Left cardiac atrium (tissue), 4 donors: ENCODE measurements around the gene C10orf105. TPM values are rescaled to one million over a fixed set of nuclear protein-coding genes. Genes with fewer than 3 reads are reported as not detected.

ENCODE experiments used
- ATAC-seq, 2 donors: fragments of 200-7000 bp; cut with Tn5 transposase; one replicate each; pipeline ENCODE4 v1.9.1; 2020; ENCODE audit warnings: mild to moderate bottlenecking in 2 of 2, moderate library complexity in 2 of 2
- DNase-seq: peaks from one replicate; pipeline ENCODE4 v3.0.0-alpha.2; 2020
- intact Hi-C, 2 donors: fragments of 100-400 bp; cut with DNase I; formaldehyde crosslinking; loops; one replicate each; pipeline versions ENCODE4 v1.14.1 to v1.15.1; 2022 to 2023
- total RNA-seq, 2 donors: library from RNA; stranded (reverse); fragmentation: NEBNext Ultra II Directional; extraction: Animal tissue kit (Norgen Biotek cat#: 25700); gene quantifications; one replicate each; pipeline ENCODE4 v1.2.1, GENCODE V29; 2021
- donor health status: DM: no; HTN: yes; CAD: no.
- donor health status: DM: no; HTN: yes; CAD: no; lungs with severe emphysema.
- donor health status: DM: yes; HTN: yes; CAD: no.
- donor health status: Dilated cardiomyopathy.

The C10orf105 gene
- total RNA-seq, 2 donors from 2014 or later: 0.27 to 0.47 TPM

DNA sequence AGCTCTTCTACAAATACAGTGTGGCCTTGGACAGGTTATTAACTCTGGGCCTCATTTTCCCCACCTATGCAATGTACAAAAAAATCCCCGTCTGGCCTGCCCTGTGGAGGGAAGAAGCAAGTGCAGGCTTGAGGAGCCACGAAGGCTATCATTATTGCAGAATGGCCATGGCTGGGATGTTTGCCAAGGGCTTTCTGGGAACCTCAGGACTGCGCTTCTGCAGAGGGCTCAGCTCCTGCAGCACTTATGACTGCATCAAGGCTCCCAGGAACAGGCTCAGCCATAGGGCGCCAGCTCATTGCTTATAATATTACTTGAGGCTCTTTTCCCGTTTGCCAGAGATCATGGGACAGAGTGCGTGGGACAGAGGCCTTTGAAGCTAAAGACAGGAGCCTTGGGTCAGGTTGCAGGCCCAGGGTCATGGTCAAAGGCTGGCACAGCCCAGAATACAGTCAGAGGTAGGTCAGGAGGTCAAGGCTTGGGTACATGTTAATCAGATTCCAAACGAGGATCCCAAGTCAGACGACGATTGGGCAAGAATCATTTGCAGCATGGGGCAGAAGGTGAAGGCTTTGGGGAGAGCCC is 20.6 kb upstream of the C10orf105 start:
- ATAC-seq (peak; percentile 32 to 69), DNase-seq (no peak)
- intact Hi-C loops: no loop called here

DNA sequence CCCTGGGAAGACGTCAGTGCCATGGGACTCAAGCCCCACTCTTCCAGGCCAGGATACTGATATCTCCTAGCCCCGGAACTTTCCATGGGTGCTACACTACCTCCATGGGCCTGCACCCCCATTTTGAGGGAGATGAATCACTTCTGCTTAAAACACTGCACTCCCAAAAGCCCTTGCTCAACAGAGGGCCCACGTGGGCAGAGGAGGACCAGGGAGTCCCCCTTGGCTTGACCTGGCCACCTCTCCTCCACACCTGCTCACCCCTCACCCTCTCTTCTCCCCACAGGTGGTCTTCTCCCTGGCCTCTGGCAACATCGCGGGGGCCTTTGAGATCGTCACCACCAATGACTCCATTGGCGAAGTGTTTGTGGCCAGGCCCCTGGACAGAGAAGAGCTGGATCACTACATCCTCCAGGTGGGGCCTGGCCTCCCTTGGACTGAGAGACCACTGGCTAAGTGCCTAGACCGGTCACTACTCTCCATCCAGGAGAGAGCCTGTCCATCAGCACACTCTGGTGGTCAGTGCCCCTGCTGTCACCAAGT is 19.9 kb upstream of the C10orf105 start:
- ATAC-seq (no peak), DNase-seq (no peak)
- intact Hi-C loops: no loop called here

DNA sequence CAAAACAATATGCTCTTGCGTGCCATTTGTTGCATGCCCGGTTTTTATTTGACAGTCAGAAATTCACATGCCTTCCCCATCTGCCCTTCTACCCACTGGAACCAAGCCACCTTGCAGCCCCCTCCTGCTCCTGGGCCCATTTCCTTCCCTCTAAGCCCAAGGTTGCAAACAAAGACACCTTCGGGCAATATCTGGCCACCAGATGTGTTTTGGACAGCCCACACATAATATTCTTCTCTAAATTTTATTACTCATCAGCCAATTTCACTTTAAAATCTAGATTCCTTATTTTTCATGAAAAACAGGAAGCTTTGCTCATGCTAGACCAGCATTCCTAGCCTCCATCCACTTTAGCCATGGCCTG is 18.2 kb upstream of the C10orf105 start:
- no peak for ATAC-seq
- intact Hi-C loops: no loop called here
- DNase-seq: no peak

DNA sequence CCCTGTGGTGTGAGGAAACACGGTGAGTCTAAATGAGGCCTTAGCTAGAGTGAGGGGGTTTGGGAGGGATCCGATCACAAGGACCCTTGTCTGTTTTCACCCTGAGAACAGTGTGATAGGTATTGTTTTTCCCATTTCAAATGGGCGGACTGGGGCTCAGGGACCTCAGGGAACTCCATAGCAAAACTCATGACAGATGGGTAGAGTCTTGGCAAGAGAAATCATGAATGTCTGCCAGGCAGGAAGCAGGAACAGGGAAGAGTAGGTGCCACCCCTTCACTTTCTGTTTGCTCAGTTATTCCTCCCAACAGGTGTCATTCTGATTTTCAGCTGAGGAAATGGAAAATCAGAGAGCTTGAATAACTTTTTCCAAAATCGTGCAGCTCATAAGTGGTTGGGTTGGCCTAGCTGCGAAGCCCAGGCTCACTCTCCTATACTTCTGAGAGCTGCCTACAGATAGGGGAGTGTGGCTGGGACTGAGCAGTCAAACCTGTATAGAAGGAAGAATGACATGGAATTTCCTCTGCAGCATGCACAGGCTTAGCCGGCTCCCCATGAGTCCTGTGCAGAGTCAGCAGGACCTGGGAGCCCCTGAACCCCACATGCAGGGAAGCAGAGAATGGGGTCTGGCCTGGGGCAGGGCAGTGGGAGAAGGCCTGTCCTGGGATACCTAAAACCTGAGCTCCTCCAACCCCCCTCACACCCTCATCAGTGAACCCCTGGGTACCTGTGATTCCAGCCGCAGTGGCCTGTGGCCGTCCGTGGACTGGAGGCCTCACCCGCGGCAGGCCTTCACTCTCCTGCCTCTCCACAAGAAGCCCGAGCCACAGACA is 17.6 kb upstream of the C10orf105 start:
- ATAC-seq (peak in 1 of 2 donors; percentile 4), DNase-seq (no peak)
- intact Hi-C loops: no loop called here

DNA sequence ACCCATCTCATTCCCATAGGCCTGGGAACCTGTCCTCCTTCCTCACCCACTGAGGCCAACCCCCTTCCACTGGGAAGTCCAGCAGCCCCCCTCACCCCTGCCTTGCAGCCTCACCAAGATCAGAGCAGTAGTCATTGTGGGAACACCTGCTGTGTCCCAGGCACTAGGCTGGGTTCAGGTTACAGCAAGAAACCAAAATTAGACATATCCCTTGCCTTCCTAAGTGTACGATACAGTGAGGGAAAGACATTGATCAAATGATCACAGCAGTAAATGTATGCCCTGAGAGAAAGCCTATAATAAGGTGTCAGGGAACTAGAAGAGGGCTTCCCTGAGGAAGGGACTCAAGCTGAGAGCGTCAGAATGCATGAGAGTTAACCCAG is 17.0 kb upstream of the C10orf105 start:
- intact Hi-C loops: no loop called here
- no peak for DNase-seq
- no peak for ATAC-seq

DNA sequence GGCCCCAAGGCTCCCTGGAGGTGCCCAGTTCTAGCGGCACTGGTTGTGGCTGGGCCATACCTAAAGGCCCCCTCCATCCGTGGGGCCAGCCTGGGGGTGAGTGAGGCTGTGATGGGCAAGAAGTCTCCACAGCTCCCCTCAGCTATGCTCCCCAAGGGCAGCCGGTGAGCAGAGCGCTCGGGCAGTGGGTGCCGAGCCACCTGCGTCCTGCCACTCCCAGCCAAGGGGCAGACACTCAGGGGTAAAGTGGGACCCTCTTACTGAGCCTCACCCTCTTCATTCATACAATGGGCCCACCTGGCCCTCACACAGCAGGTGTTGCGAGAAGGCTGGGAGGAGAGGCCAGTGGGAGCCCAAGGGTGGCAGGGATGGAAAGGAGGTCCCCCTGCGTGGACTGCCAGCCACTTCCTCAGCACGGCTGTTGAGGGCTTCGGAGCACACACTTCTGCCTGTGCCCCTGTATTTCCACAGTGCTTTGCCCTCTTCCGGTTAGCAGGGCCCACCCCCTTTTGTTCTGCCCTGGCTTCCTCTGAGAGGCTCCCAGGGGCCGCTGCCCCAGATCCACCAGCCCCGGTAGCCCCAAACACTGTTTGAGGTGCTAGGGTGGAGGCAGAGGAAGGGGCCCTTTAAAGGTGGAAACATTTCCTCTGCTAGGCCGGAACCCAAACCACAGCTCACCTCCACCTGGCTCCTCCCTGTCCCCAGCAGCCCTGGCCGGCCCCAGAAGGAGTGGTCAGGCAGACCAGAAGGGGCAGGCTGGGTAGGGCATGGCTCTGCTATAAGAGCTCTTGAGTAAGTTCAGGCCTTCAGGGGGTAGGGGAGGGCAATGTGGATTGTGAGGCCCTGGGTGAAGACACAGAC is 16.4 kb upstream of the C10orf105 start:
- DNase-seq: no peak
- intact Hi-C loops: no loop called here
- peak; percentile 29 to 48 for ATAC-seq

DNA sequence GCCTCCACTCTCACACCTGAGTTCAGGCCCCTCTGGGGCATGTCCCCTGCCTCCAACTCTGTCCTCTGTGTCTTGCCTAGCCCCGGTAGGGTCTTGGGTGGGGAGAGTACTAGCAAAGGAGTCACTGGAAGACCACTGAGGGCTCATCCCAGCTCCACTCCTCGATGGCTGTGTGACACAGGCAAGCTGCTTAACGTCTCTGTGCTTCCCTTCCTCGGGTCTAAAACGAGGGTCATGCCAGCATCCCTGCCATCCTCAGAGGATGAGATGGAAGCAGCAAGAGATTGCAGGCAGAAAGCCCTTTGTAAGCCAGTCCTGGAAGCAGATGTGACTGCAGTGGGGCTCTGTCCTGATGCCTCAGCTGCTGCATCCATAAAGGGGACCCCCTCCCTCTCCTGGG is 15.2 kb upstream of the C10orf105 start:
- ATAC-seq (no peak), DNase-seq (no peak)
- intact Hi-C loops: no loop called here

DNA sequence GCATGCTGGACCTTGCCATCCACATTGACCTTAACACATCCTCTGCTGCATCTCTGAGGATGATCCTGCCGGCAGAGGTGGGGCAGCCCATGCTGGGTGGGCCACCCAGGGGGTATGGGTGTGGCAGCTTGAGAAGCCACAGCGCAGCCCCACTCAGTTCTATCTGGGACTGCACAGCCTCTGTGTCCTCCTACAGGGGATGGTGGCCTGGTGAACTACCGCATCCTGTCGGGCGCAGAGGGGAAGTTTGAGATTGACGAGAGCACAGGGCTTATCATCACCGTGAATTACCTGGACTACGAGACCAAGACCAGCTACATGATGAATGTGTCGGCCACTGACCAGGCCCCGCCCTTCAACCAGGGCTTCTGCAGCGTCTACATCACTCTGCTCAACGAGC is 12.2 kb upstream of the C10orf105 start:
- ATAC-seq: no peak
- no peak for DNase-seq
- intact Hi-C loops: no loop called here

DNA sequence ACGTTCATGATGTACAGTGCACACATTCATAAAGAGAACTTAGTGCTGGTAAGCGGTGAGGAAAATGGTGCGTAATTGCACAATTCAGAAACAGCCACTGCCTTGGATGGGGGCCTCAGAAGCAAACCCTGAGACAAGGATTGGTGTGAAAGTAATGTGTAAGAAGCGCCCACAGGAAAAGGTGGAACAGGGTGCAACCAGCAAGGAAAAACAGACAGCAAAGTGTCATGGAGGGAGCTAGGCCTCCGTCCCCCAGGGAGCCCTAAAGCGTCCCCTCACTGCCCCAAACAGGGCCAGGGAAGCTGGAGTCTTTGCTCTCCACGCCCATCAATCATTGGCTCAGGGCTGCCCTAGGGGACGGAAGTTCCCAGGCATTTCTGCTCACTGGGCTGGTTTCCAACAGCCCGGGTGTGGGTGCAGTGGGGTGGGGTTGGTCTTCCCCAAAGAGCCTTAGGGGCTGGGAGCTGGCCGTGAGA is 9.6 kb upstream of the C10orf105 start:
- ATAC-seq: peak in 1 of 2 donors; percentile 48
- DNase-seq: peak; percentile 64
- intact Hi-C loops: no loop called here

DNA sequence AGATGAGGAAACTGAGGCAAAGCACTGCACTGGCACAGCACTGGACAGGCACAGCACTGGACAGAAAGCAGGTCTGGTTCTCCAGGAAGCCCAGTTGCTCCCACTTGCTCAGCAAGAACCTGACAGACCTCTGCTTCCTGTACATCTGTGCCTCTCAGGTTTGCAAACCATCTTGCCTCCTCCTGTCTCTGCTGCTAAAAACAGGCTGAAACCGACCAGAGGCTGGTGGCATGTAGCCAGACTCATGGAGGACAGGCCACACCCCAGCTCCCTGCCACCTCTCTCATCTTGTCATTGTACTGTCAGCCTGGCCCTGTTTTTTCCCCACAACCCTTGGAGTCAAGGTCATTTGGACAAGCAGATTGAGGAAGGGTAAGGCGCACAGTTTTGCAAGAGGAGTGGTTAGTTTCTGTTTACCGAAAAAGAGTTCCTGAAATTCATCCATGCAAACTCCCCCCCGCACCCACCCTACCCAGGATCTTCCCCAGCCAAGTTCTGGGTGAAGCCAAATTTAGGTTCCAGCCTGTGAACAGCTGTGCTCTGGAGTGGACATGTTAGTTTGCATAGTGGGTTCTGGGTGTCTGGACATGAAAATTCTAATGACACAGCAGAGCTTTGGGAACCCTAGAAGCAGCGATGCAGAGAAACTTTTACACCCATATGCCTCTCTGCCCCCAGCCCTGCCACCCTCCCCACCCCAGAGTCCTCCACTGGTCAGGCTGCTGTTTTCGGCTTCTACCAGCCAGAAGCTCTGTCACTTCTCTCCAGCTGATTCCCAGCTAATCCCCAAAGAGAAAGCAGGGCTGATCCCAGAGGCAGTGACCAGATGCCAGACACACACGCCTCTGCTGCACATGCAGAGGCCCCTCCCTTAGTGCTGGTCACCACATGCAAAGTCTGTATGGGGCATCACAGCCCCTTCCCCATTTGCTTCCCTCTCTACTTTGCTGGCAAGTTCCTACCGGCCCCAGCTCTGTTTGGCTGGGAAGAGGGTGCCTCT is 8.5 kb upstream of the C10orf105 start:
- DNase-seq: peak; percentile 66
- peak; percentile 58 to 75 for ATAC-seq
- intact Hi-C loops: no loop called here

DNA sequence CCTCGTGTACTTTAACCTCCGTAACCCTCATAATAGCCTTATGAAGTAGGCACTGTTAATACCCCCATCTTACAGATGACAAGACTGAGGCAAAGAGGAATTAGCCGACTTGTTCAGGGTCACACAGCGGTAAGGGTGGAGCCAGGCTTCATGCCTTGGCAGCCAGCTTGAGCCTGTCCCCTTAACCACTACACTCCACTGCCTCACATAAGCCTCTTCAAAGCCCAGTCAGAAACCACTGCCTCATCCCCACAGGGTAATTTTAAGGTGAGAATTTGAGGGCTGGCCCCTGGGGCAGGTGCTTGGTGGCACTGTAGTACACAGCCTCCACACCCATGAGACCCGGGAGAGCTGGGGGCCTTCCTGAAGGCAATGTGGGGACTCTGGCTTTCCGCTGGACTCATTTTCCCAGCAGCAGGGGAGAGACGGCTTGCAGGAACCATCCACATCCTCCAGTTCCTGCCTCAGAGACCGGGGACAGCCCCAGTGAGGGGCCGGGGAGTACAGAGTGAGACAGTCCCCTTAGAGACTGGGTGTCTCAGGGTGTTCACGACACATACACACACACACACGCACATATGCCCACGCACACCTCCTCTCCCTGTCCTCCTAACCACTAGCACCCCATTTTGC is 7.6 kb upstream of the C10orf105 start:
- ATAC-seq (peak in 1 of 2 donors; percentile 3), DNase-seq (no peak)
- intact Hi-C loops: no loop called here

DNA sequence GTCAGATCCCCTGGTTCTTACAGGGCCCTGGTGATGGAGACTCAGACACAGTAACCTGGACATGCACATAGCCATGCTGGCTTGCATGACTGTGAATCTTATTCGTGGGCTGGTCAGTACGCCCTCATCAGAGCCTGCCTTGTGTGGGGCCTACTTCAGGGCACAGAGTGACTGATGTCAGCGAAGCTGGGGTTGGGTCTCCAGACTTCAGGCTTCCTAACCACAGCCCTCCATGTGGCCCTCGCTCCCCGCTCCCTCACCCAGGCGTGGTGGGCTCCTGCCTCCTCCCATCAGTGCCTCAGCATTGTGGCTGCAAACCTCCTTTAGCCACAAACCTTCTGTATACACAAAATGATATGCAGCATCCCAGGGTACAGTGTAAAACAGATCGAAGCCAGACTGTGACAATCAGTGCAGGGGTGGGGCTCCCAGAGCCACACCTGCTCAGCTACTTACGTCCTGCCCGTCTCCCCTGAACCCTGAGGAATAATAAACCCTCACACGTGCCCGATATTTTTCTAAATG is 7.1 kb upstream of the C10orf105 start:
- ATAC-seq (no peak), DNase-seq (no peak)
- intact Hi-C loops: no loop called here

DNA sequence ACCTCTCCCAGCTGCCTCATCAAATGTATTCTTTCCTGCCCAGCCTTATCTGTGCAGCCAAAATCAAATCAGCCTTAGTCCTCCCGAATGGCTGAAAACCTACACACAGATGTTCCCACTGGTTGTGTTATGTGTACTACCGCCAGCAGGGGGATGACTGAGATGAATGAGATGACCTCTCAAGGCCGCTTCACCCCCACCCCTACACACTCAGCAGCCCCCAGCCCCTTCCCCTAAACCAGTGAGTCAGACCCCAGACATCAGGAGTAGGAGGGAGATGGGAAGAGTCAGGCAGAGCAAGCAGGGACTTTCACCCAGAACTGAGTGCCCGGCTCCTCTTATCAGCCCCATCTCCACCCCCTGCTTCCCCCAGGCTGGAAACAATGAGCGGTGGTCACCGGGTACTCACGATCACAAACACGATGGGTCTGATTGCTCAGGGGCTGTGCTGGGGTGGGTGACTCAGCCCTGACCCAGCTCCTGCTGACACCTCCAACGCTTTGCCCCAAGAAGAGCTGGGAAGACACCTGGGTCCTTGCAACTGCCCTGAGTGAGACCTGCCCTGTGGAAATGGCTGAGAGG is 6.5 kb upstream of the C10orf105 start:
- intact Hi-C loops: no loop called here
- DNase-seq (no peak), ATAC-seq (no peak)

DNA sequence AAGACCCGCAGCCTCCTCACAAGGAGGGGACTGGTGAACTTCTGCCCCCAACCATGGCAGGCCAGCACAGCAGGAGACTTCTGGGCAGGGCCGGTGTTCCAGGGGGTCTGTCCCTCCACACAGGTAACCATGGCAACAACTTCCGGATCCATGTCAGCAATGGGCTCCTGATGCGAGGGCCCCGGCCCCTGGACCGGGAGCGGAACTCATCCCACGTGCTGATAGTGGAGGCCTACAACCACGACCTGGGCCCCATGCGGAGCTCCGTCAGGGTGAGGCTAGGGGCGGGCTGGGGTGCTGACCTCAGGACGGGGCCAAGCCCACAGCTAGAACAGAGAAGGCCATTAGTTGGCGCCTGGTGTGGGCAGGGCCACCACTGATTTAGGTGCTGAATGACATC is 5.7 kb upstream of the C10orf105 start:
- DNase-seq: no peak
- no peak for ATAC-seq
- intact Hi-C loops: no loop called here

DNA sequence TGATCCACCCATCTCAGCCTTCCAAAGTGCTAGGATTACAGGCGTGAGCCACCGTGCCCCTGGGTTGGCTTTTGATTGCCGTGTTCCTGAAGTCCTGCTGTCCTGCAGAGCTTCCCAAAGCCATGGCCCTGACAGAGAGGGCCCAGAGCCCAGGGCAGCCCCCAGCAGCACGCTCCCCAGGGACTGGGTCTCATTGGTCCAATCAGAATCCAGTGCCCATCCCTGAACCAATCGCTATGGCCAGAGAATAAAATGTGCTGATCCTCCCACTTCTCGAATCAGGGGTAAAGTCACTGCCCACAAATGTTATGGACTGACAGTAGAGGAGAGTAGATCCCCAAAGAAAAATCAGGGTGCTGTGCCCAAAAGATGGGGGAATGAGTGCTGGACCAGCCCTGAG is 5.0 kb upstream of the C10orf105 start:
- no peak for DNase-seq
- intact Hi-C loops: no loop called here
- ATAC-seq: no peak

DNA sequence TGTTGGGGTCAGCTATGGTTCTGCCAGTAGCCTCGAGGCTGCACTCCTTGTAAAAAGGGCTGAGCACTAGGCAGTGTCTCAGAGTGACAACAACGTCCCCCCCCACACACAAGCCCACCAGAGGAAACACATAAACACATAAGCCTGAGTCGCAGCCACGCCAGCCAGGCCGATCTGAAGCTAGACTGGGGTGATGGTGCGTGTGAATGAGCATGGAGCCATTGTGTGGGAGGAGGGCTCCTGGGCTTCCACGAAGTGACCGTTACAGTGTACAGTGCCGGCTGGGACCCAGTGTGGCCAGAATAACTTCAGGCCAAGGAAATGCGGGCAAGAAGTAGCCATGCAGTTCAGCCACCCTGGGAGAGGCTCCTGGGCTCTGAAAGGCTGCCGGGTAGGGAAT is 3.7 kb upstream of the C10orf105 start:
- DNase-seq (no peak), ATAC-seq (no peak)
- intact Hi-C loops: no loop called here

DNA sequence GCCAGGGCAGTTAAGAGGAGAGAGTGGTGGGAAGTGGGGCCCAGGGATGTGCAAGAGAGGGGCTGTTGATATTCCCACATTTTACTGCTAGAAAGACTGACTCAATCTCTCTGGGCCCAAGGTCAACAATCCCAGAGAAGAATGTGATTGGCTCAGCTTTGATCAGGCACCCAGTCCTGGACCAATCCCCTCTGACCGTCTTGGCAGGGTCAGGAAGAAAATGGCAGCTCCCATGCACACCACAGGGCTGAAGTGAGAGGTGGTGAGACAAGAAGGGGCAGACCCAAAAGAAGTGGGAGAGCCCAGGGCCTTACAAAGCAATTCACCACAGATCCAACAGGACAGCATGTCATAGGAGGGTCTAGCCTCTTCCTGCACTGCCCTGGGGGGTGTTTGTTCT is 3.3 kb upstream of the C10orf105 start:
- DNase-seq: no peak
- ATAC-seq: no peak
- intact Hi-C loops: no loop called here

DNA sequence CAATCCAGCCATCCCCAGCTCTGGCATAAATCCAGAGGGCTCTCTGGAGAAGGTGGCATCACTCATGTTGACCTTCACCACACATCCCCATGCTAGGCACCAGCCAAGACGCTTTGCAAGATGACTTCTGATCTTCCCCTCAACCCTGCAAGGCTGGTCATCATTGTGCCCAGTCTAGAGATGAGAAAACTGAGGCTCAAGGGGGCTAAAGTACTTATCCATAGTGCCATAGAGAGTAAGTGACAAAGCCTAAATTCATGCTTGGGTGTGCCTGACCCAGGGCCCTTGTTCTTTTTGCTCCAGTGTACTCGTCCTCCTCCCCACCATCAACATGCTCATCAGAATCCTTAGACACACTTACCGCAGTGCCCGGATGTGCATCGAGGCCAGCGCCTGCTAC is 1.7 kb upstream of the C10orf105 start:
- DNase-seq (no peak), ATAC-seq (no peak)
- intact Hi-C loops: no loop called here
